Peyer's patch (tissue), 4 donors: ENCODE measurements around the gene RIPOR1. TPM values are rescaled to one million over a fixed set of nuclear protein-coding genes. Genes with fewer than 3 reads are reported as not detected.
A peak's percentile ranks its signal among the peaks of the same experiment; 100 is the strongest.

ENCODE experiments used
- DNase-seq, 3 donors: peaks; one replicate each; pipeline ENCODE4 v3.0.0-alpha.2; 2017 to 2019
- H3K27ac ChIP-seq, 4 donors: fragments of 200-600 bp; sonication (generic); one replicate each; pipeline ENCODE4 v1.5.1; 2016 to 2019
- H3K27me3 ChIP-seq, 2 donors: fragments of 200-600 bp; sonication (generic); one replicate each; pipeline ENCODE4 v1.5.1; 2019
- H3K36me3 ChIP-seq, 3 donors: fragments of 200-600 bp; sonication (generic); one replicate each; pipeline ENCODE4 v1.5.1; 2016 to 2019
- H3K4me1 ChIP-seq, 4 donors: fragments of 200-600 bp; sonication (generic); one replicate each; pipeline ENCODE4 v1.5.1; 2016 to 2019
- H3K4me3 ChIP-seq, 4 donors: fragments of 200-600 bp; sonication (generic); 1 replicate in 3 of 4; 2 replicates in 1 of 4; pipeline ENCODE4 v1.5.1; 2016 to 2019; ENCODE audit warnings: mild to moderate bottlenecking in 1 of 4
- H3K9me3 ChIP-seq, 4 donors: fragments of 200-600 bp; sonication (generic); one replicate each; pipeline ENCODE4 v1.5.1; 2016 to 2019; ENCODE audit warnings: mild to moderate bottlenecking in 1 of 4
- POLR2A ChIP-seq, 2 donors: fragments of 450-650 bp; IDR thresholded peaks; one replicate each; pipeline ENCODE4 v1.5.1; 2017; ENCODE audit warnings: antibody characterized with exemption in 2 of 2, mild to moderate bottlenecking in 2 of 2, moderate library complexity in 2 of 2
- total RNA-seq, 4 donors: library from RNA; depleted of rRNA; stranded (reverse); fragments of >200 nt; gene quantifications; one replicate each; pipeline ENCODE4 v1.1.0, GENCODE V29; 2016
- TF ChIP-seq, protein P1 (sequence below), 6 experiments: fragments of 450-650 bp in 4 of 6; fragments of 200-600 bp in 2 of 6; sonication (generic) in 1 of 6; IDR thresholded peaks; one replicate each; pipeline ENCODE4 v1.5.1; 2017 to 2019; ENCODE audit warnings: antibody characterized with exemption in 6 of 6, mild to moderate bottlenecking in 3 of 6, moderate library complexity in 1 of 6

The RIPOR1 gene, protein sequence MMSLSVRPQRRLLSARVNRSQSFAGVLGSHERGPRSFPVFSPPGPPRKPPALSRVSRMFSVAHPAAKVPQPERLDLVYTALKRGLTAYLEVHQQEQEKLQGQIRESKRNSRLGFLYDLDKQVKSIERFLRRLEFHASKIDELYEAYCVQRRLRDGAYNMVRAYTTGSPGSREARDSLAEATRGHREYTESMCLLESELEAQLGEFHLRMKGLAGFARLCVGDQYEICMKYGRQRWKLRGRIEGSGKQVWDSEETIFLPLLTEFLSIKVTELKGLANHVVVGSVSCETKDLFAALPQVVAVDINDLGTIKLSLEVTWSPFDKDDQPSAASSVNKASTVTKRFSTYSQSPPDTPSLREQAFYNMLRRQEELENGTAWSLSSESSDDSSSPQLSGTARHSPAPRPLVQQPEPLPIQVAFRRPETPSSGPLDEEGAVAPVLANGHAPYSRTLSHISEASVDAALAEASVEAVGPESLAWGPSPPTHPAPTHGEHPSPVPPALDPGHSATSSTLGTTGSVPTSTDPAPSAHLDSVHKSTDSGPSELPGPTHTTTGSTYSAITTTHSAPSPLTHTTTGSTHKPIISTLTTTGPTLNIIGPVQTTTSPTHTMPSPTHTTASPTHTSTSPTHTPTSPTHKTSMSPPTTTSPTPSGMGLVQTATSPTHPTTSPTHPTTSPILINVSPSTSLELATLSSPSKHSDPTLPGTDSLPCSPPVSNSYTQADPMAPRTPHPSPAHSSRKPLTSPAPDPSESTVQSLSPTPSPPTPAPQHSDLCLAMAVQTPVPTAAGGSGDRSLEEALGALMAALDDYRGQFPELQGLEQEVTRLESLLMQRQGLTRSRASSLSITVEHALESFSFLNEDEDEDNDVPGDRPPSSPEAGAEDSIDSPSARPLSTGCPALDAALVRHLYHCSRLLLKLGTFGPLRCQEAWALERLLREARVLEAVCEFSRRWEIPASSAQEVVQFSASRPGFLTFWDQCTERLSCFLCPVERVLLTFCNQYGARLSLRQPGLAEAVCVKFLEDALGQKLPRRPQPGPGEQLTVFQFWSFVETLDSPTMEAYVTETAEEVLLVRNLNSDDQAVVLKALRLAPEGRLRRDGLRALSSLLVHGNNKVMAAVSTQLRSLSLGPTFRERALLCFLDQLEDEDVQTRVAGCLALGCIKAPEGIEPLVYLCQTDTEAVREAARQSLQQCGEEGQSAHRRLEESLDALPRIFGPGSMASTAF
- total RNA-seq, result 10 to 100 TPM; 10.5 to 70.1 (median 42.5) TPM

DNA sequence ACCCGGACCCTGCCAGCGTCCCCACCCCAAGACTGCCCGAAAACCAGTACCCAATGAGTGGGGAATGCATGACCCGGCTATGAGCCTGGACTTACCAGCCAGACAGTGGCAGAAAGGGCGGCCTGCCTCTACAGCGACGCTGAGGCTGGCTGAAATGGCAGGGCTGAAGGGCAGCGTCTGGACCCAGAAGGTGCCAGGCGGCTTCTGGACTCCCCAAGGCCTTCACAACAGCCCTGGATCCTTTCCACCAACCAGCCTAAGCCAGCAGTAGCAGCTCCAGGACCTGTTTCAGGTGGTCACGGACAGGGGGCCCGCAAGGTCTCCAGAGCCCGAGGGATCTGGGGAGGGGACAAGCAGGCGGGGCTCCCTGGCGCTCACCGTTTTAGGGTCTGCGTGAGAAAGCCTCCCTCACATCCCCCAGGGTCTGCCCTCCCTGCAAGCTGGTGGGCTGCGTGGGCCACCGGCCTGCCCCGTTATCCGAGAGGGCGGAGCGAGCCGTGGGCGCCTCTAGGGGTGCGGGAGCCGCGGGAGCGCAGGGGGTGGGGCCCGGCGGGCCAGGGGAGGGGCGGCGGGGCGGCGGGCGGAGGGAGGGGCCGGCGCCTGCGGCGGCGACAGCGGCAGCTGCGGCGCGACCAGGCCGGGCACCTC lies at the start of gene RIPOR1:
TSS of gene RIPOR1 (plus strand) at position 608 of the 648 bp plus-strand sequence. CDS start 9,618 bp downstream, outside the sequence.
- DNase-seq, result peak in 2 of 3 donors; percentile 53 to 76
- H3K4me3 ChIP-seq, result peak within 1 kb of the TSS; percentile 66 to 78 (median 74)
- no peak for TF ChIP-seq POLR2A (IDR thresholded peaks at IDR 0.05)
- TF ChIP-seq, protein P1, sequence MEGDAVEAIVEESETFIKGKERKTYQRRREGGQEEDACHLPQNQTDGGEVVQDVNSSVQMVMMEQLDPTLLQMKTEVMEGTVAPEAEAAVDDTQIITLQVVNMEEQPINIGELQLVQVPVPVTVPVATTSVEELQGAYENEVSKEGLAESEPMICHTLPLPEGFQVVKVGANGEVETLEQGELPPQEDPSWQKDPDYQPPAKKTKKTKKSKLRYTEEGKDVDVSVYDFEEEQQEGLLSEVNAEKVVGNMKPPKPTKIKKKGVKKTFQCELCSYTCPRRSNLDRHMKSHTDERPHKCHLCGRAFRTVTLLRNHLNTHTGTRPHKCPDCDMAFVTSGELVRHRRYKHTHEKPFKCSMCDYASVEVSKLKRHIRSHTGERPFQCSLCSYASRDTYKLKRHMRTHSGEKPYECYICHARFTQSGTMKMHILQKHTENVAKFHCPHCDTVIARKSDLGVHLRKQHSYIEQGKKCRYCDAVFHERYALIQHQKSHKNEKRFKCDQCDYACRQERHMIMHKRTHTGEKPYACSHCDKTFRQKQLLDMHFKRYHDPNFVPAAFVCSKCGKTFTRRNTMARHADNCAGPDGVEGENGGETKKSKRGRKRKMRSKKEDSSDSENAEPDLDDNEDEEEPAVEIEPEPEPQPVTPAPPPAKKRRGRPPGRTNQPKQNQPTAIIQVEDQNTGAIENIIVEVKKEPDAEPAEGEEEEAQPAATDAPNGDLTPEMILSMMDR (IDR thresholded peaks at IDR 0.05), result no peak
- peaks cover 0 to 25% (median 9%) of the 10 kb centered on the region in 4 donors for H3K4me1 ChIP-seq
- H3K27me3 ChIP-seq, result peaks cover 0 to 14% of the 10 kb centered on the region in 2 donors
- H3K36me3 ChIP-seq, result no peaks in the 10 kb centered on the region
- no peaks in the 10 kb centered on the region for H3K9me3 ChIP-seq
- H3K27ac ChIP-seq, result peak within 1 kb of the TSS; percentile 76 to 93 (median 82)

DNA sequence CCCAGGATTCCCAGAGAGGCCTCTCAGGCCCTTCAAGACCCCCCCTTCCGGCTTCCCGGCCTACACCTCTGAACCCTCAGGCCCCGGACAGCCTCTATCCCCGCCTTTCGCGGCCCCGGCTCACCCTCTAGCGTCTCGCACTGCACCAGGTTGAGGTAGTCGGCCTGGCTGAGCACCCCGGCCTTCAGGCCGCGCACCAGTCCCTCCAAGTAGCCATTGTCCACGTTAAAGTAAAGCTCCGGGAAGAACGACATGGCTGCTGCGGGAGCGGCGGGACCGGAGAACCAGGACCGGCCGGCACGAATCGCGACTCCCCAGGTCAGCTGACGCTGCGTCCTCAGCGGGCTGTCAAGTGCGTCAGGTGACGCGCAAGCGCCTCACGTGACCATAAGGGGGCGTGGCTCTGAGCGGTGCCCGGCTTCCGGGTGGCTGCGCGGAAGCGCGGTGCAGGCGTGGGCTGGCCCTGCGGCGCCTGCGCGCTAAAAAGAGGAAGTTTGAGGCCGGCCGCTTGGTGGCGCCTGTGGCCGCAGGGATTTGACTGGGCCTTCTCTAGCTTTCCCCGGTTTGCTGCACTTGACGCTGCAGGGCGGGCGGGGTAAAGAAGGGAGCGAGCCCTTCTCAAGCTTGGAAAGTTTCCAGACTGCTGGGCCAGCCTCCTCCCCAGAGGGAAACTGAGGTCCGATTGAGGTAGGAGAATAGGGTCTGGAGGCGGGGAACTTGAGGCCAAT lies 47.6 kb upstream of the RIPOR1 start, which contains the start of gene ATP6V0D1:
TSS of gene ATP6V0D1 (minus strand) at position 325 of the 728 bp plus-strand sequence. CDS start at position 254, 71 bp downstream.
- peak within 1 kb of the TSS; percentile 87 to 99 (median 93) for H3K27ac ChIP-seq
- H3K9me3 ChIP-seq, result no peaks in the 10 kb centered on the region
- no peaks in the 10 kb centered on the region for H3K36me3 ChIP-seq
- TF ChIP-seq, protein P1 (IDR thresholded peaks at IDR 0.05), result peak; percentile 83 to 98 (median 96)
- TF ChIP-seq POLR2A (IDR thresholded peaks at IDR 0.05), result peak; percentile 70 to 94
- peaks cover 0 to 42% (median 14%) of the 10 kb centered on the region in 4 donors for H3K4me1 ChIP-seq
- no peaks in the 10 kb centered on the region for H3K27me3 ChIP-seq
- DNase-seq, result peak; percentile 98 to 100 (median 99)
- peak within 1 kb of the TSS; percentile 88 to 96 (median 92) for H3K4me3 ChIP-seq

DNA sequence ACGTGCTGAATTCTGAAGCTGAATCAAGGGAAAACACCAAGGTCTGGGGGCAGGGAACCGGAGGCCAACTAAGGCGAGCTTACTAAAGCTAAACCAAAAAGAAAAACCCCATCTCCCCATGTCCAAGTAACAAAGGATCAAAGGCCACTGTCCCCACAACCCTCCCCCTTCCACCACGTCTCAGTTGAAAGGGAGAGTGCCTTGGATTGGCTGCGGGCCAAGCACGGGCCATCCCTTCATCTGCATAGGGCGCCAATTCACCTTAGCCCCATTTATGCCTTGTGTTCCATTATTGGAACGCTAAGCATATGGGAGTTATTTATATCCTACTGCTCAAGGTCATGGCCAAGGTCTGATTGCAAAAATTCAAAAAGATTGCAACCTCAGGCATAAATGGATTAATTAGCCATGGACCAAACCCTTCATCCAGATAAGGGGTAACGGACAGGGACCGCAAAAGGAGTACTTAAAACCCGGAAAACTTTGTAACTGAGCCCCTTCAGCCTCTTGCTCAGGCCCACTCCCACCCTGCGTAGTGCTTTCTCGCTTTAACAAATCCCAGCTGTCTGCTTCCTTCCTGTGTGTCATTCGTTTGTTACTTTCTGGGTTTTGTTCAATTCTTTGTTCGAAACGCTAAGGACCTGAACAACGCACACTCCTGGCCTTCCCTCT lies 46.9 kb upstream of the RIPOR1 start:
- Histone ChIP-seq H3K4me3 (peak overlapping the region; percentile 88 to 96 (median 92)), H3K27ac (peak overlapping the region; percentile 87 to 99 (median 93)), H3K27me3 (no peaks in the 10 kb centered on the region), H3K9me3 (no peaks in the 10 kb centered on the region), H3K4me1 (peaks cover 0 to 35% (median 14%) of the 10 kb centered on the region in 4 donors), H3K36me3 (no peaks in the 10 kb centered on the region)
- TF ChIP-seq, protein P1 (IDR thresholded peaks at IDR 0.05), result no peak
- no peak for TF ChIP-seq POLR2A (IDR thresholded peaks at IDR 0.05)
- DNase-seq, result peak; percentile 38 to 79 (median 75)

DNA sequence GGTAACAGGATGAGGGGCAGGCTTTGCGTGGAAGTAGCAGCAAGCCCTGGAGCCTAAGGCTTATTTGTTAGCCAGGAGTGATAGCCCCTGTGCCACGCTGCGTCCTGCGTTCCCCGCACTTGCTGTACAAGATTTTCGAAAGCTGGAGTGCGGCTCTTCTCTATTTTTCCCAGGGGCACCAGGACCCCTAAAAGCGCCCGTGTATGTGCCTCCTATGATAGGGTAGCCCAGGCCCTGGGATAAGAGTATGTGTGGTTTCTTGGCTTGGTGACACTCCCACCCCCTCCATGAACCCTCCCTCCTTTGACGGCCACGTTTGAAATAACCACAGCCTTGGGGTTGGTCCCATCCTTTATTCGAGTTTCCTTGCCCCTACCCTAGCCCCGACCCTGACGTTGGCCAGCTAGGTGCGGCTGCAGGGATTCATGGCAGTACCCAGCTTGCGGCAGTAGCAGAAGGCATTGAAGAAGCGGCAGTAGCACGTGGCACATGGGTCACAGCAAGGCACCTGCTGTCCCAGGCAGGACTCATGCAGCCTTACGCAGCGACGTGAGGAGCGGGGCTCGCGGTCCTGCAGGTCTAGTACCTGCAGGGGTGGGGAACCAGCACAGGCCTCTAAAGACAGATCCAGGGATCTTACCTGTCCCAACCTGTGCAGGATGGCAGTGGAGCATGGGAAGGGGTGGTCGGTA lies 46.2 kb upstream of the RIPOR1 start:
- TF ChIP-seq POLR2A (IDR thresholded peaks at IDR 0.05), result no peak
- TF ChIP-seq, protein P1 (IDR thresholded peaks at IDR 0.05), result no peak
- no peaks in the 10 kb centered on the region for H3K27me3 ChIP-seq
- DNase-seq, result peak in 2 of 3 donors; percentile 23 to 54
- H3K4me3 ChIP-seq, result peak overlapping the region; percentile 88 to 96 (median 92)
- peak overlapping the region; percentile 87 to 99 (median 93) for H3K27ac ChIP-seq
- no peaks in the 10 kb centered on the region for H3K9me3 ChIP-seq
- no peaks in the 10 kb centered on the region for H3K36me3 ChIP-seq
- peaks cover 0 to 34% (median 14%) of the 10 kb centered on the region in 4 donors for H3K4me1 ChIP-seq
